ENCODE measurements around the gene MOB2.

GRCh38 chr11:1534171-1534570, 47.6 kb upstream of the MOB2 start:
- TF ChIP-seq CTCF (conservative IDR thresholded peaks at IDR 0.05 in 1 of 2, IDR thresholded peaks at IDR 0.05 in 1 of 2; ENCODE audit: low read depth in 1 of 2, low read length in 2 of 2): no peak
- no peak for TF ChIP-seq EZH2 (IDR thresholded peaks at IDR 0.05; ENCODE audit: low read length, missing control alignments)
